ENCODE data around the gene CHRNB2.

The CHRNB2 gene

DNA sequence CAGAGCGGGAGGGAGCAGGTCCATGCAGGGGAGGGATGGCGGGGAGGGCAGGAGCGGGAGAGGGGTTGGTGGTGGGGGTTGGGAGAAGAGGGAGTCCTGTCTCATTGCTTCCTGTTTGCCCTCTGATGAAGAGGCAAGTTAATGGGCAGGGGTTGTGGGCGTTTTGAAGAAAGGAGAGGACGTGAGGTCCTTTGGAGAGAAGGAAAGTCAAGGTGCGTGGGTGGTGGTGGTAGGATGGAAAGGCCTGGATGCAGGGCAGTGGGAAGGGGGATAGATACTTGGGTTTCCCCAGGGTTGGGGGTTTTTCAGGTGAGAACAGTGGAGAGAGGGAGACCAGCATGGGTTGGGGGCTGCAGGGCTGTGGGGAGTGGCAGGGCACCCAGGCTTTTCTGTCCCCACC lies 26.3 kb upstream of the CHRNB2 start:
- no peak for DNase-seq (ENCODE audit: low read depth in 1 of 2, low spot score in 1 of 2)
- no peak for TF ChIP-seq JUND (IDR thresholded peaks at IDR 0.05; ENCODE audit: low read depth)
- in situ Hi-C loops (cut with HindIII; ENCODE audit: low pct_unique_long_range_greater_than_20kb, low sequenced_read_pairs): no loop called here

DNA sequence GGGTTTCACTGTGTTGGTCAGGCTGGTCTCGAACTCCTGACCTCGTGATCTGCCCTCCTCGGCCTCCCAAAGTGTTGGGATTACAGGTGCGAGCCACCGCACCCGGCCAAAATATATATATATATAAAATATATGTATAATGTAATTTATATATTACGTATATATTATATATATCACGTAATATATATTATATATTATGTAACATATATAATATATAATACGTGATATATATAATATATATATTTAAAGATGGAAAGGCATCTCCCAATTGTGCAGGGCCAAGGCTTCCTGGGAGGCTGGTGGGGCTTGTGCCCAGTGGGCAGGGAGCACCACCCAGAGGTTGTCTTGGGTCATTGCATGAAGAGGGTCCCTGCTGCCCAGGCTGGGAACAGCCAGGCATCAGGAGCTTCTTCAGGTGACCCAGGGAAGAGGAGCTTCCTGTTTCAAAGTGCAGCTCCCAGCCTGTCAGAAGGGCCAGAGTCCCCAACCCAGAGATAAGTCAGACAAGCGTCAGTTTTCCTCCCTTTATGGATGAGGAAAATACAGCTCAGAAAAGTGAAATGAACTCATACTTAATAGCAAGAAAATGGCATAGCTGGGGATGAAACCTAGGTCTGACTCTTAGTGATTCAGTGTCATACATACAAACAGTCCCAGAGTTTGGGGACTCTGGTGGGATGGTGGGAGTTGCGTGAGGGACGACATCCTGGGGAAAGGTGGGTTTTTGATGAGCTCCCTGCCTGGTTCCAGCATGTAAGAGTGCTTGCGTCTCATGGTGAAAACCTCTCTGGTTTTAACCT lies 21.1 kb upstream of the CHRNB2 start:
- in situ Hi-C loops (cut with HindIII; ENCODE audit: low pct_unique_long_range_greater_than_20kb, low sequenced_read_pairs): no loop called here
- DNase-seq (ENCODE audit: low read depth in 1 of 2, low spot score in 1 of 2): peak; percentile 56 to 83

DNA sequence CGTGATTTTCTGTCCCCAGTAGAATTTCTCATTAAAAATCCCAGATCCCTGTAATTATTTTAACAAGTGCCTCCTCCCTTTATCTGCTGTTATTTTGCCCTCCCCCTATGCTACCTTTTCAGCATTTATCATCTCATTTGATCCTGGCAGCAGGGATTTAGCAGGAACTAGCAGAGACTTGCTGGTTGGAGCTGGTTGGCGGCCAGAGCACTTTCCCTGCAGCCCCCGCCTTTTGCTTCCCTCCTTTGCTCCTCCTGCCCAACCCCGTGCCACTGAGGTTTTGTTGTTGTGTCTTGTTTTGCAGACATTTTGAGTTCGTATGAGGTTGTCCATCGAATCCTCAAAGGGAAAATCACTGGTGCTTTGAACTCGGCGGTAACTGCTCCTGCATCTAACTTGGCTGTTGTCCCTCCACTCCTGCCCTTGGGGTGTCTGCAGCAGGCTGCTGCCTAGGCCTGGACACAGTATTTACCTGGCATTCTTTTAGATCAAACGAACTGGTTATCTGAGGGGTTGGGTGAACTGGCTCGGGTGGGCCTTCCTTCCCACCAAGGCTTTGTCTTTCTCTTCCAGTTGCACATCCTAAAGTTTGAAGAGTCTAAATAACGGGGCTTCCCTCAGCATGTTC lies 20.4 kb upstream of the CHRNB2 start:
- no peak for DNase-seq (ENCODE audit: low read depth in 1 of 2, low spot score in 1 of 2)
- in situ Hi-C loops (cut with HindIII; ENCODE audit: low pct_unique_long_range_greater_than_20kb, low sequenced_read_pairs): no loop called here
- TF ChIP-seq JUND (IDR thresholded peaks at IDR 0.05; ENCODE audit: low read depth): no peak

More for the DNA sequence above, 21.1 kb upstream of the CHRNB2 start:
- TF ChIP-seq JUND (IDR thresholded peaks at IDR 0.05; ENCODE audit: low read depth): no peak

DNA sequence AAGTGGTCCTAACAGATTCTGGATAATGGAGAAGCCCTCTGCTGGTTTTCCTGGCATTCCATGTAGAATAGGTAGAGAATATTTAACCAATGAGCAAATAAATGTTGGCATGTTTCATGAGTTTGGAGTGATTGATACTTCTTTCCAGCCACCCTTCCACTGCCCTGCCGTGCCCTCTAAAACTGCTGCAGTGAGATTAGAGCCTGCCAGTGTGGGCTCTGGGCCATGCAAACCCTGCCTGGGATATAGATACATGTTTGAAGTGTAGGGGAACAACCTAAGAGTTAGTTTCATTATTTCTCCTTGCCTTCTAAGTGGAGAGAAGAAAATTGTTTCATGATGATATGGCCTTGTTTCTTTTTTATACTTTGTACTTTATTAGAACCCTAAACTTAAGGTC lies 19.6 kb upstream of the CHRNB2 start:
- no peak for DNase-seq (ENCODE audit: low read depth in 1 of 2, low spot score in 1 of 2)
- no peak for TF ChIP-seq JUND (IDR thresholded peaks at IDR 0.05; ENCODE audit: low read depth)
- in situ Hi-C loops (cut with HindIII; ENCODE audit: low pct_unique_long_range_greater_than_20kb, low sequenced_read_pairs): no loop called here

DNA sequence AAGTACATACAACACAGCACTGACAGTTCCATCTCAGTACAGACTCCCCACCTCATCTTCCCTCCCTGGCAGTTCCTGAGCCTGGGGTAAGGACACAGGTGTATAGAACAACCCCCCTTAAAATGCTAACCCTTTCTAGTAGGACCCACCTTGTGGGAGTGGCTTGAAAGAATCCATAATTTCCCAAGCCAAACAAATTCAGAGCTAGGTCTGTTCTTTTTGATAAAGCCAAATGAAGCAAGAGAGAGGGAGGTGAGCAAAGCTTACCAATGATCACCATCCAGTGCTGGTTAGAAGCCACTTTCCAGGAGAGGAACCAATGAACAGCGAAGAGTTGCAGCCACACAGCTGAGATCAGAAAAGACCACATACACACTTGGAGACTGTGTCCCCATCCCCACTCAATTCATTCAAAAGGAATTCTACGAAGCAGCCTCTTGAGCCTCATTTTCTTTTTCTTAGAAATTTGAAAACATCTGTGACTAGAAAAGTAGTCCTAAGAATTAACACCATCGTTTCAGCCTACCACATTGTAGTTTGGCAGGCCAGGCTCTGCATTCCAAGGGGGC lies 18.3 kb upstream of the CHRNB2 start:
- no peak for TF ChIP-seq JUND (IDR thresholded peaks at IDR 0.05; ENCODE audit: low read depth)
- no peak for DNase-seq (ENCODE audit: low read depth in 1 of 2, low spot score in 1 of 2)
- in situ Hi-C loops (cut with HindIII; ENCODE audit: low pct_unique_long_range_greater_than_20kb, low sequenced_read_pairs): no loop called here

DNA sequence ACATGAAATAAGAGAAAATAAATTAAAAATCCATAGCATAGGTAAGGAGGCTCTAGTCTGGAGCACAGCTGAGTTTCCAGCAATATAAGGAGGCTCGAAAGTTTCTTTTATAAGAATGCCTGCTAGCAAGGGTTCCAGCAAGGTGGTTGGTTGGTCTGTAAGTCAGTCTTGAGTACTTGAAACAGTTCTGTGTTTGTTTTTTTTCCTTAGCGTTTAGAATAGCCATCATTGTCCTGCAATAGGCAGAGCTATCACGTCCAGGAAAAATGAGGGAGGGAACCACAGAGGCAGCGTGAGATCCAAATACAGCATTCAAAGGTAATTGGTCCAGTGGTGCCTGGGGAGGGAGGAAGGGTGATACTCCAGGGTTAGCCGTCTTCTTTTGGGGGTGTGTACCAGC lies 17.5 kb upstream of the CHRNB2 start:
- no peak for TF ChIP-seq JUND (IDR thresholded peaks at IDR 0.05; ENCODE audit: low read depth)
- in situ Hi-C loops (cut with HindIII; ENCODE audit: low pct_unique_long_range_greater_than_20kb, low sequenced_read_pairs): no loop called here
- DNase-seq (ENCODE audit: low read depth in 1 of 2, low spot score in 1 of 2): no peak

DNA sequence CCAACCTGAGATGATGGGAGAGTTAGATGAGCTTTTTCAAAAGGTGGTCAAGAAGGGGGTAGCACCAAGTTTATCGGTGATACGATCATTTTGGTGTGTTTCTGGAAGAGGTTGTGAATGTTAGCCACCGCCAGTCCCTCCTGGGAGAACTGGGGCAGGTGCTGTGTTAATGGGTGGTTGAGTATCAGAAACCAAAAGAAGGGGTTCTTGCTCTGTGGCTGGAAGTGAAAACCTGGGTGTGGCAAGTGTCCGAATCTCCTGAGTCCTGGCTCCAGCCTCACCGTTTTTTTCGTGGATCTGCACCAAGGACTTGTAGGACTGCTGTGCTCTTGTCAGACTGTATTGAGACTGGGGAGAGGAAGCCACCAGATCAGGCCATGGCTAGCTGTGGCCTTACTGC lies 16.9 kb upstream of the CHRNB2 start:
- in situ Hi-C loops (cut with HindIII; ENCODE audit: low pct_unique_long_range_greater_than_20kb, low sequenced_read_pairs): no loop called here
- no peak for TF ChIP-seq JUND (IDR thresholded peaks at IDR 0.05; ENCODE audit: low read depth)
- no peak for DNase-seq (ENCODE audit: low read depth in 1 of 2, low spot score in 1 of 2)

DNA sequence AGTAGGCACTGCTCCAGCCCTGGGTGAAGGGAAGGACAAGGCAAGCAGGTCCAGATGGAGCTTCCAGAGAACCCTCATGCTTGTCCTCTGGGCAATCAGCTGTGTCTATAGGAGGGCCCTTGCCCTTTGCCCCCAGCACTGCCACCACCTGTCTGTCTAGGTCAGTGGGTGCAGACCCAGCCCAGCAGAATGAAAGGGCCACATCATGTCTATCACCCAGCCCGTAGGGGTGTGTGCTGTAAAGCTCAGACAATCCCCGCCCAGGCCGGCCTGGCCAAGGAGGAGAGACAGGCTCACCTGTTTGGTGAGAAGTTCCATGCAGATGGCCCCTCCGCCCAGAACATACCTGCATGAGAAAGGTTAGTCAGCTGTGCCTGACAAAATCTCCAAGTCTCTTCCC lies 16.1 kb upstream of the CHRNB2 start:
- no peak for DNase-seq (ENCODE audit: low read depth in 1 of 2, low spot score in 1 of 2)
- no peak for TF ChIP-seq JUND (IDR thresholded peaks at IDR 0.05; ENCODE audit: low read depth)
- in situ Hi-C loops (cut with HindIII; ENCODE audit: low pct_unique_long_range_greater_than_20kb, low sequenced_read_pairs): no loop called here

DNA sequence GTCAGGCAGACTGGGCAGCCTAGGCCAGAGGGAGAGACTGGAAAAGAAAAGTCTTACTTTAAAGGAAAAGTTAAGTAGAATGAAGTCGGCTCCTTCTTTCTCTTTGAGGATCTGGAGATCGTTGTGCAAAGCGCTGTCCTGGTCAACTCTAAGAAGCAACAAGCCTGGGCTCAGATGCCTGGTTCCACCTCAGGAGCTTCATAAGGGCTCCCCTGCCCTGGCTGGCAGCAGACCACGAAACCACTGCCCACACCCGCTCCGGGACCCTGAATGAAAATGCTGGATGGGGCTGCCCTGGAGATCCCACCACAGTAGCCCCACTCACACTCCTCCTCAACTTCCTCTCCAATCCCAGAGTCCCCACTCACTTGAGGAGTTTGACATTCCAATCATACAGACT lies 15.5 kb upstream of the CHRNB2 start:
- no peak for TF ChIP-seq JUND (IDR thresholded peaks at IDR 0.05; ENCODE audit: low read depth)
- no peak for DNase-seq (ENCODE audit: low read depth in 1 of 2, low spot score in 1 of 2)
- in situ Hi-C loops (cut with HindIII; ENCODE audit: low pct_unique_long_range_greater_than_20kb, low sequenced_read_pairs): no loop called here

DNA sequence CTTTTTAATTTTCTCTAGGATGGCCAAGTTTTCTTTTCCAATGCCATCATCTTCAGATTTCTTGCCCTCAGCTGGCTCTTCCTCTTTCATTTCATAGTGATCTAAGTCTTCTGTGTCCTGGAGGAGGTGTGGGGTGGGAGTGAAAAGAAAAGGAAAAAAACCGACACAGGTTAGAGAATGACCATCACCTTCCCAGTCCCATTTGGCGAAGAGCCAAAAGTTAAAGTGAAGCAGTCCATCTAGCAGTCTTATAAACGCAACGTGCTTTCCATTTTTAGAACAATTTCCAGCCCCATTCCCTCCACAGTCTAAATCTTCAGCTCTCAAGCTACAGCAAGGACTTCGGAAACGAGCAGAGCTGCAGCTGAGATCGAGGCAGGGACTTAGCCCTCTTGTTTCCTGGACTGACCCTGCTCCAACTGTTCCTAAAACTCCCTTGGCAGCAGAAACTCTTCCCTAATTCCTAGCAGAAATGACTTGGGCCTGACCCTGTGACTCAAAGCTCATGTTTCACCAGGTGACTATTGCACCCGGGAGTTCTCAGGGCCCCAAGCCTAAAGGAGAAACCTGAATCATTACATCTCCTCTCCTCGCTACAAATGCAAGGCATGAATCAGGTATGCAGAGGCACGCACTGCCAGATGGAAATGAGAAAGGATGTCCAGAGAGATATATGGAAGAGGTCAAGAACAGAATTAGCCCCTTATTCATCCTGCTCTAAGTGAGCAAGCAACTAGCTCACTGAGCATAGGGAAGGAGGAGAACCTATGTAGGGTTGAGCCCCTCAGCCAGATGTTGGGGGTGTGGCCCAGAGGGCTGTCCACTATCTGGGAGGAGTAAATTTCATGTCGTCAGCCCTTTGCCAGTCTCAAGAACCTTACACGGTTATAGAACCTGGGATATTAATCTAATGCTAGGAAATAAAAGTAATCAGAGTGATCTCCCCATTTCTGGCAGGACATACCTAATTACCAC lies 14.2 kb upstream of the CHRNB2 start:
- no peak for TF ChIP-seq JUND (IDR thresholded peaks at IDR 0.05; ENCODE audit: low read depth)
- in situ Hi-C loops (cut with HindIII; ENCODE audit: low pct_unique_long_range_greater_than_20kb, low sequenced_read_pairs): no loop called here
- no peak for DNase-seq (ENCODE audit: low read depth in 1 of 2, low spot score in 1 of 2)

DNA sequence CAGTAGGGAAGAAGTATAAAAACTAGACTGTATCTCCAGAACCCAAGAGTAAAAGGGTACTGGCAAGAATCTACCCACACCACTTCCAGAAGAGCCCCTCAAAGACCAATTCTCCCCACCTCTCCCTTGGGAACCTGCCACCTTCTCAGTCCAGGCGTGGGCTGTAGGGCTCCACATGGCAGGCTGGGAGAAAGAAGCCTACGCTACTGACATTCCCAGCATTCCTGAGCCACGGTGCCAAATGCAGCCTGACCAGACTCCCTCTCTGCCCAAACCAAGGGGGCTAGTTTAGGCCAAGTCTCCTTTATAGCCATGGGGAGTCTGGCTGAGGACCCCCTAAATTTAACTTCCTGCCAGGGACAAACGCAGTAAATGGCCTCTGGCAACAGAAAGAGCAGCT lies 11.2 kb upstream of the CHRNB2 start:
- no peak for TF ChIP-seq JUND (IDR thresholded peaks at IDR 0.05; ENCODE audit: low read depth)
- in situ Hi-C loops (cut with HindIII; ENCODE audit: low pct_unique_long_range_greater_than_20kb, low sequenced_read_pairs): no loop called here
- peak in 1 of 2 experiments; percentile 62 for DNase-seq (ENCODE audit: low read depth in 1 of 2, low spot score in 1 of 2)

DNA sequence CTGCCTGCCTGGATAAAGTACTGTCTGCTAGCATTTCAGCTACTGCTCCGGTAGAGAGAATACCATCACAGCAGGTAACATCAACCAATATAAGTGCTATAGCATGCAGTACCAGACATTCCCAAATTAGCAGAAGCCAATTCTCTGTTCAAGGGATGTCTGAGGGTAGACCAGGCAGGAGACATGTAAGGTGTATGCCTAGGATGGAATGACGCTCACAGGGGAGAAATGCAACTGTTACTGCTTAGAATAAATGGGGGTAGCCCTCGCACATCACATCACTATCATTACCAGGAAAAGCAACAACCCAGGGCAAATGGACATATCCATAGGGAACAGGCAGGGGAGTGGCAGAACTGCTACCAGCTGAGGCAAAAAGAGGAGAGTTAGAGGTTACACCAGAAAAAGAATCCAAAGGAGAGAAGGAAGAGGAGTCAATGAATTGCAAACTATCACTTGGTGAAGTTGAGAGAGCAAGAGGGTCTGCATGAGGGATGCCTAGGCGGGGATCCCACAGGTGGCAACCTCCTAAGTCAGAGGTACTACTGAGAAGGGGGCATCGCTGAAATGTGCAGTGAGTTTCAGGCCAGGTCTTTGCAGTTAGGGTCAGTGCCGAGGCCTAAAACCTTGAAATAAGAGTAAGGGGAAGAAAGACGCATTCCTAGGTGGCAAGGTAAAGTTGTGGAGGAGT lies 10.2 kb upstream of the CHRNB2 start:
- in situ Hi-C loops (cut with HindIII; ENCODE audit: low pct_unique_long_range_greater_than_20kb, low sequenced_read_pairs): no loop called here
- no peak for TF ChIP-seq JUND (IDR thresholded peaks at IDR 0.05; ENCODE audit: low read depth)
- DNase-seq (ENCODE audit: low read depth in 1 of 2, low spot score in 1 of 2): no peak

Measured in T47D (cell line).